A673 (cell line): Measurements from ENCODE around the gene TFCP2. TPM values are rescaled to one million over a fixed set of nuclear protein-coding genes. Genes with fewer than 3 reads are reported as not detected.
A peak's percentile ranks its signal among the peaks of the same experiment; 100 is the strongest.

Experiments
- BruUV-seq: library from RNA; stranded (reverse); fragments of 400-500 nt; replicated peaks from 2 replicates; lab custom pipeline; 2021; lab: Mats Ljungman, UMichigan
- CTCF ChIA-PET: fragments of 300-600 bp; sonication (Branson Sonifier 250); formaldehyde crosslinking; loops from one replicate; lab custom pipeline; 2022; ENCODE audit warnings: antibody characterized with exemption; lab: Charles Lee
- POLR2A ChIA-PET: fragments of 300-600 bp; sonication (Branson Sonifier 250); formaldehyde crosslinking; loops from one replicate; lab custom pipeline; 2022; ENCODE audit warnings: antibody characterized with exemption; ENCODE audit not compliant: low non-redundant PET; lab: Charles Lee
- DNase-seq: peaks from one replicate; pipeline ENCODE4 v3.0.0-alpha.2; 2015; ENCODE audit warnings: low spot score
- H3K27ac ChIP-seq: fragments of 200-600 bp; sonication (generic); 2 replicates; pipeline ENCODE4 v1.5.1; 2016; ENCODE audit warnings: mixed run types, low read depth, mild to moderate bottlenecking, mixed read lengths, antibody characterized with exemption, low read length; ENCODE audit not compliant: poor library complexity, severe bottlenecking
- H3K27me3 ChIP-seq: fragments of 200-600 bp; sonication (generic); replicated peaks from 2 replicates; pipeline ENCODE4 v1.6.1; 2017; ENCODE audit warnings: mixed run types, low read depth, mild to moderate bottlenecking, mixed read lengths, antibody characterized with exemption, low read length; ENCODE audit not compliant: insufficient read depth, poor library complexity
- H3K36me3 ChIP-seq: fragments of 200-600 bp; sonication (generic); 2 replicates; pipeline ENCODE4 v1.6.1; 2016; ENCODE audit warnings: mixed run types, mild to moderate bottlenecking, mixed read lengths, antibody characterized with exemption, low read length; ENCODE audit not compliant: insufficient read depth, poor library complexity, severe bottlenecking
- H3K4me1 ChIP-seq: fragments of 200-600 bp; sonication (generic); 2 replicates; pipeline ENCODE4 v1.6.1; 2017; ENCODE audit warnings: mixed run types, mild to moderate bottlenecking, mixed read lengths, antibody characterized with exemption, low read length; ENCODE audit not compliant: insufficient read depth, poor library complexity, severe bottlenecking
- H3K4me3 ChIP-seq: fragments of 200-600 bp; sonication (generic); 2 replicates; pipeline ENCODE4 v1.5.1; 2016; ENCODE audit warnings: low read depth, mixed run types, mild to moderate bottlenecking, mixed read lengths, low read length; ENCODE audit not compliant: poor library complexity, severe bottlenecking
- H3K9me3 ChIP-seq: fragments of 200-600 bp; sonication (generic); 2 replicates; pipeline ENCODE4 v1.6.1; 2016; ENCODE audit warnings: mixed run types, low read depth, mild to moderate bottlenecking, mixed read lengths, antibody characterized with exemption, low read length; ENCODE audit not compliant: poor library complexity, severe bottlenecking
- EZH2 ChIP-seq: fragments of 200-600 bp; sonication (generic); IDR thresholded peaks from 2 replicates; pipeline ENCODE4 v1.6.1; 2017; ENCODE audit warnings: borderline replicate concordance, low read depth, mild to moderate bottlenecking, mixed read lengths, antibody characterized with exemption, low read length; ENCODE audit not compliant: poor library complexity, severe bottlenecking
- intact Hi-C: fragments of 100-400 bp; cut with micrococcal nuclease; formaldehyde crosslinking; loops from one replicate; pipeline ENCODE4 v1.10.0; 2022; ENCODE audit not compliant: unreplicated experiment
- total RNA-seq: library from RNA; stranded (reverse); gene quantifications from 2 replicates; pipeline ENCODE4 v1.2.3, GENCODE V29; 2021
- TF ChIP-seq, protein P1 (sequence below): fragments of 300-800, 200-600 bp; sonication (generic); conservative IDR thresholded peaks from 2 replicates; pipeline ENCODE4 v1.5.1; 2017; ENCODE audit warnings: low read depth, mild to moderate bottlenecking, antibody characterized with exemption, low read length, moderate library complexity, mixed read lengths

Gene TFCP2
- total RNA-seq, 1 experiment from 2014 or later, result 46.1 TPM

- peak overlapping the region; percentile 97 for H3K27ac ChIP-seq
- H3K4me3 ChIP-seq, result peak overlapping the region; percentile 86
- BruUV-seq, result no TSS peak
- H3K27me3 ChIP-seq, result no peaks in the 10 kb centered on the region
- no peak for DNase-seq
- ChIA-PET POLR2A (no interaction called here), CTCF (no interaction called here)
- intact Hi-C loops, result no loop called here
- no peaks in the 10 kb centered on the region for H3K36me3 ChIP-seq
- no peaks in the 10 kb centered on the region for H3K9me3 ChIP-seq
- peaks cover 7% of the 10 kb centered on the region for H3K4me1 ChIP-seq
- TF ChIP-seq, protein P1, sequence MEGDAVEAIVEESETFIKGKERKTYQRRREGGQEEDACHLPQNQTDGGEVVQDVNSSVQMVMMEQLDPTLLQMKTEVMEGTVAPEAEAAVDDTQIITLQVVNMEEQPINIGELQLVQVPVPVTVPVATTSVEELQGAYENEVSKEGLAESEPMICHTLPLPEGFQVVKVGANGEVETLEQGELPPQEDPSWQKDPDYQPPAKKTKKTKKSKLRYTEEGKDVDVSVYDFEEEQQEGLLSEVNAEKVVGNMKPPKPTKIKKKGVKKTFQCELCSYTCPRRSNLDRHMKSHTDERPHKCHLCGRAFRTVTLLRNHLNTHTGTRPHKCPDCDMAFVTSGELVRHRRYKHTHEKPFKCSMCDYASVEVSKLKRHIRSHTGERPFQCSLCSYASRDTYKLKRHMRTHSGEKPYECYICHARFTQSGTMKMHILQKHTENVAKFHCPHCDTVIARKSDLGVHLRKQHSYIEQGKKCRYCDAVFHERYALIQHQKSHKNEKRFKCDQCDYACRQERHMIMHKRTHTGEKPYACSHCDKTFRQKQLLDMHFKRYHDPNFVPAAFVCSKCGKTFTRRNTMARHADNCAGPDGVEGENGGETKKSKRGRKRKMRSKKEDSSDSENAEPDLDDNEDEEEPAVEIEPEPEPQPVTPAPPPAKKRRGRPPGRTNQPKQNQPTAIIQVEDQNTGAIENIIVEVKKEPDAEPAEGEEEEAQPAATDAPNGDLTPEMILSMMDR, result no peak
- no peak for TF ChIP-seq EZH2
These were observed 46.4 kb upstream of the TFCP2 start for GRCh38 chr12:51219322-51219721.

GRCh38 chr12:51218607-51219161 lies 45.7 kb upstream of the TFCP2 start:
- ChIA-PET CTCF (interaction anchor here (0.8 kb wide), 1 partner anchor 1107 kb away, joined by 3 read pairs; the partner anchor contains the start of gene COX14), POLR2A (no interaction called here)
- peak overlapping the region; percentile 86 for H3K4me3 ChIP-seq
- intact Hi-C loops, result no loop called here
- H3K9me3 ChIP-seq, result no peaks in the 10 kb centered on the region
- no peaks in the 10 kb centered on the region for H3K27me3 ChIP-seq
- BruUV-seq, result TSS peak; percentile 72
- no peak for DNase-seq
- no peaks in the 10 kb centered on the region for H3K36me3 ChIP-seq
- TF ChIP-seq, protein P1, result no peak
- no peak for TF ChIP-seq EZH2
- H3K27ac ChIP-seq, result peak overlapping the region; percentile 97
- peaks cover 7% of the 10 kb centered on the region for H3K4me1 ChIP-seq

DNA sequence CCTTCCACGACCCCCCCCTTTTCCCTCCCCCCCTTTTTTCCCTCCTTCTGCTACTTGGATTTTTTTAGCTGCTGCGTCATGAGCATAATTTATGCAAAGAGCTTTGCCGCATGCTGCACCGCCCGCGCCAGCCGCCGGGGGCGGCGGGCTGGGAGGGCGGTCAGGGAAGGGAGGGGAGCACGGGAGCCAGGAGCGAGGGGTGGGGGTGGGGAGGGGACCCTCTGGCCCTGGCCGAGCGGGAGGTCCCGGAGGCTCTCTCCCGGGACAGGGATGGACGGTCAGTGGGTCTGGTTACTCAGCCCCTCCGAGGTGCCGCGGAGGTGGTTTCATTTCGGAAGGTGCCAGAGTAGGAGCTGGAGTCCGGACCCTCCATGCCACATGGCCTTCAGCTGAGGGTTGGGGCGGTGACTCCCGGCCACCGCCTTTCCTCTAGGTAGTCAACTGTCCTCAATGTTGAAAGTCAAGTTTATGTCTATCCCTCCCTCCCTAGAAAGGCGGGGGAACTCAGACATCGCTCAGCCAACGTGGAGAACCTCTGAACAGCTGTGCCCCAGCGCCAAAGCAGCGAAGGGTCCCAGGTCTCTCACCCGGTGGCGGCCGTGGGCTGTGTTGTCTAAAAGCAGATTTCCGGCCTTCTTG lies 45.2 kb upstream of the TFCP2 start, which contains the start of gene POU6F1:
Gene POU6F1 (minus strand): TSS at position 95 of the 639 bp plus-strand sequence. CDS start 11,226 bp downstream, outside the sequence.
- intact Hi-C loops, result no loop called here
- BruUV-seq, result no TSS peak
- H3K27me3 ChIP-seq, result no peaks in the 10 kb centered on the region
- peak; percentile 93 for DNase-seq
- POLR2A ChIA-PET, result interaction anchor here (0.6 to 0.7 kb wide), 6 partner anchors 12 to 144 kb away, joined by 3 to 17 read pairs (median 7); no protein-coding TSS in a partner anchor
- no peaks in the 10 kb centered on the region for H3K36me3 ChIP-seq
- H3K27ac ChIP-seq, result peak within 1 kb of the TSS; percentile 97
- peak within 1 kb of the TSS; percentile 86 for H3K4me3 ChIP-seq
- TF ChIP-seq, protein P1, result peak; percentile 54
- no peak for TF ChIP-seq EZH2
- CTCF ChIA-PET, result interaction anchor here (0.6 to 0.8 kb wide), 7 partner anchors 20 to 1106 kb away, joined by 3 to 9 read pairs (median 8); partner anchors contain the start of gene COX14
- H3K4me1 ChIP-seq, result peaks cover 7% of the 10 kb centered on the region
- no peaks in the 10 kb centered on the region for H3K9me3 ChIP-seq
